HPDE6-E6E7 (cell line): Measurements from ENCODE around the gene ZNF672.
"Not testable (repeated sequence)": the region's sequence is repeated elsewhere in the genome, so short reads cannot be mapped to it uniquely, and the experiment has no call there.

Experiments
- DNase-seq: peaks from one replicate; pipeline ENCODE4 v3.0.0; 2011; ENCODE audit warnings: missing footprints; ENCODE audit errors: extremely low spot score

Gene ZNF672

DNA sequence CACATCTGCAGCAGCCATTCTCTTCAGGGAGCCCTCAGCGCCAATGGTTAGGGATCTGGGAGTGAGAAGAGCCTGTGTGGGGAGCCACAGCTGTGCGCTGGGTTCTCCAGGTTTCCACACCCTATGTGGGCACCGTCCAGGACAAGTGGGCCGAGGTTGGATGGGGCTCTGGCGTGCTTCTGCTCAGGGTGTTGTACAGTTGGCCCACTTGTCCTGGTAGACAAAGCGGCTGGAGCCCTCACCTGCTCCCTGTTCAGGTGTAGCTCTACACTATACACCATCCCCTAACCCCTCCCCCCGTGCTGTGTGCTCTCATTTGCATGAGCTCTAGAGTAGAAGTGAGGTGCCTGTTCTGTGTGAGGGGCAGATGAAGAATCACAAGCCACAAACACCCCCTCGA, 24.5 kb upstream of the ZNF672 start:
- no peak for DNase-seq

DNA sequence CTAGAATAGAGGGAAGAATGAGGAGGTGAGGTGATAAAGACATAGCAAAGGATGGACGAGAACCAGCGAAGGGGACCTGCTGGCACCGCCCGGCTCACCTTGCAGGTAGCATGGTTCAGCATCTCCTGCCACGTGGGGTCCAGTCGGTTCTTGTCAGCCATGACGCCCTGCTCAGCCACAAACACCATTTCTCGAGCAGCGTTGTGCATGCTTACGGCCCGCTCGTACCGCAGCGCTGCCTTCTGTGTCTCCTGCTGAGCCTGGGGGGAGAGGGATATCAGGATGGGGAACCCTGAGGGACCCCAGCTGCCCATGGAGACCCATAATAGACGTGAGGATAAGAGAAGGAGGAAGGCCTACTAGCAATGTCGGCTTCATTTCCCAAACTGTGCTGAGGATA, 23.7 kb upstream of the ZNF672 start:
- no peak for DNase-seq

DNA sequence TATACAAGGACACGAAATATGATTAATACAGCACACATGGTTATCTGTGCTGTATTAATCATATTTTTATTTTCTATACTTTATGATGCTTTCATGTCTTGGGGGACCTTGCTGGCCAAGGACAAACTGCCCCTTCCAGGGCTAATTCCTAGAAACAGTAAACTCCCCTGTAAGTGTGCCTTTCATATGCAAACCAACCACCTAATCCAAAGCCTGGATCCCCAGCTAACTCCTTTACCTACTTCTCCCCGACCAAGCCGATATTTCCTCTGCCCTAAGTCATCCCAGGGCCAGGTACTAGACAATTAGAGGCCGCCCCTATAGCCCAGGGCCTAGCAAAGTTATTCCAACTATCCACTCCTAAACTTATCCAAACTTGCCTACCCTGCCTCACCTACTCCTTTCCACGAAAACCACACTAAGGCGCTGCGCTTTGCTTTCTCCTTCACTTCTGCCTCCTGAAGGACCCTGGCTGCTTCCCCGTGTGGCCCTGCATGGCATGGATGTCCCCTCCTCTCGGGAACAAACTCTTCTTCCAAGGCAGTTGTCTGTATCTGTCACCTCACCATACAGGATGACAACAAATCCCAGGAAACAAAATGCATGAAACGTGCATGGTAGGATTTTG, 22.5 kb upstream of the ZNF672 start:
- DNase-seq, result no peak

DNA sequence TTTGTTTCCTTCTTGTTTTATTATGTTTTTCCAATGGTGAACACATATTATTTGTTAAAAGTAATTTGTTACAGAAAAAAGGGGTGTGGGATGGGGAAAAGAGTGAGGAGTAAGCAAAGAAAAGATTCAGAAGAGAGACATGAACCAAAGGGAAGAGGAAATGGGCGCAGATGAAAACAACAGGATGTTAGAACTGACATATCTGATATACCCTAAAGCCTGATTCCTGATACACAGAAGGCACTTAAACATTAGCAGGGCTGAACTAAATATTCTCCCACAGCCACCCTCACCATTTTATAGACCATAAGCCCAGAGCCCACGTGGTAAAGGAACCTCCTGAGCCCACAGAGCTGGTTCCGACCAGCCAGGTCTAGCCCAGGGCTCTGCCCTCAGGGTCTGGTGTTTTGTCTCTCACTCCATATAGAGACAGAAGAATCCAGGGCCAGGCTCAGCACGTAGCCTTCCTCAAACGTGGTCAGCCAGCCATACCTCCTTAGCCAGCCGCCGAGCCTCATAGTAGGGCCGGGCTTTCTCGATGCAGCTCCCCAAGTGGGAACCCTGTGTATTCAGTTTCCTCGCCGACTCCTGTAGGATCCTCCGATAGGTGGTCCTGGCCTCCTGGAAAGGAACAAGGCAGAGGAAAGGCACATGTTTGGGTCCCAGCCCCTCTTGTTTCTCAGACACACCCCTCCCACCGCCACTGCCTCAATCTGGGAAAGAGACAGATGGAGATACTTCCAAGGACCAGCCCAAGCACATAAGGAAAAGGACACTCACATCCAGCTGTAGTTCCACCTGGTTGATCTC, 21.8 kb upstream of the ZNF672 start:
- DNase-seq, result no peak

DNA sequence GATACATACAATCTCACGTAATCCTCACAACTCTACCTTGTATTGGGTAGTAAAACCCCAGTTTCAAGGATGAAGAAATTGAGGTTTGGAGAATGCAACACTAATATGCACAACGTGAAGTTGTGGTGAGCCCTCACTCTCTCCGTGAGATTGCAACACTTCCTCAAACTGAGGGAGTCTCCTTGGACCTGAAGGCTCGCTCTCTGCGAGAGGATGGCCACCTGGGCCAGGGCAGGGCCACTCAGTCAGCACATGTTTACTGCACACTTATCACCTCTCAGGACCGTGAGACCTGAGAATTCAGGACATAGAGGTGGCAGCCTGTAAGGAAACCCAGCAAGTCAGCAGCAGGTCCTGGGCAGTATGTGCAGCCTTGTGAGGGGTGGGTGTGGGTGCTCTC, 21.0 kb upstream of the ZNF672 start:
- no peak for DNase-seq

DNA sequence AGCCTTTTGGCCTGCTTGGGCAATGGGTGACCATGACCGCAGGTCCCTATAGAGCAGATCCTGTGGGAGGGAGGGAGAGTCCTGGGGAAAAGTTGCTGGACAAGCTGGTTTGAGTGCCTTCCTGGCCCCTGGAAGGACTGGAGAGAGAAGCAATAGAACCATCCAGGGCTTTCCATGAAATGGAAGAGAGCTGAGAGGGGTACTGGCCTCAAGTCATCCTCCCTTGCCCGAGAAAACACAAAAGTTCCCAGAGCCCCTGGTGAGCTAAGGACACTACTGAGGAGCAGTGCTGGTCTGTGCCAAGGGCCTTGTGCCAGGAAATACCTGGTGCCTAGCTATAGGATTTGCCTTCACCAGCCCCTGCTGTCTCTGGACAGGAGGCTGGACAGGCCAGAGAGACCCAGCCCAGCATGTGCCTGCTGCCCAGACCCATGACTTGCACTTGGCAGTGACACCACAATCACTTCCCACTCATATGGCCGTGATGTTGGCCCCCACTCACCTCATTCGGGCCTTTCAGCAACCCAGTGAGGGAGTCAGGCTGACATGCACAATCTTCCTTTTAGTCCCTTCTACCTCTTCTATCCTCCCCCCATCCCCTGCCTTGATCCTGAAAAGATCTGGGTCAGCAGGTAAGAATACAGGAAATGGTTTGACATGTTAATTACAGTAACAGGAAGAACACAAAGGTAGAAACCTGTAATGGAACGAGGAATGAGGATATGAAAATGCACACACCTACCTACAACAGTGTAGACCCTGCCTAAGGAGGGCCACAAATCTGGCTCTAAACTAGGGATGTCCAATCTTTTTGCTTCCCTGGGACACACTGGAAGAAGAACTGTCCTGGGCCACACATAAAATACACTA, 19.3 kb upstream of the ZNF672 start:
- DNase-seq, result no peak

DNA sequence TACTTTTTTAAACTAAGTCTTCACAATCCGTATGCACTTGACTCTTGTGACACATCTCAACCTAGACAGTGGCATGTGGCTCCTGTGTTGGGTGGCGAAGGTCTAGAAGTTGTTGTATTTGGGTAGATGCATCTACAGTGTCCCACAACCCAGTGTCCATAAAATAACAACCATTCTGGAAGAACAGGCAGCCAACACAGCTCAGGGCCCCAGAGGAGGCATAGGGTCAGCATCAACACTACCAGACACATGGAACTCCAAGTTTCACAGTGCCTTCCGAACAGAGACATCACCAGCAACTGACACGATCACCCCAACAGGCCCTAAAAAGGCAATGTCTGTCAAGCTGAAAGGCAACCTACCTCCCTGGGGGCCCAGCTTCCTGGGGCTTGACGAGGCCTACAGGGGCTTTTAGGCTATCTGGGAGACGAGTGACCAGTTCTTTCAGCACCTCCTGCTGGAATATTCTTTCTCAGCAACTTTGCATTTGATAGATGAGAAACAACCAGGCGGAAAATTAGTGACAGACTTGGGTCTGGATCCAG, 17.9 kb upstream of the ZNF672 start:
- no peak for DNase-seq

DNA sequence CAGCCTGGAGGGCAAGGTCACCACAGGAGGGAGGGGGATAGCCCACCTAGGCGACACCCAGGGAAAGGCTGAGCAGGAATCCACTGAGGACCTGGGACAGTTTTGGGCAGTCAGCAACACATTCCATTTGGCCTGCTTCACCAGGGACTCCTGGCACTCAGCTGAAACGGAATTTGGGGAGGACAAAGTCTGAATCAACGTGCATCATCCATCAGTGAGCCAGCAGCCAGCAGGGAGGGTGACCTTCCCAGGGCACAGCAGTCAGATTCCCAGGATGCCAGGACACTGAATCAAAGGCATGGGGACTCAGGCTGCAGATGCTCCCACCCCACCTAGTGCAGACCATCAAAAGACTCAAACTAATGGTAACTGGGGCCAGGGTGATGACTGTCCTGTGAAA, 16.9 kb upstream of the ZNF672 start:
- no peak for DNase-seq

DNA sequence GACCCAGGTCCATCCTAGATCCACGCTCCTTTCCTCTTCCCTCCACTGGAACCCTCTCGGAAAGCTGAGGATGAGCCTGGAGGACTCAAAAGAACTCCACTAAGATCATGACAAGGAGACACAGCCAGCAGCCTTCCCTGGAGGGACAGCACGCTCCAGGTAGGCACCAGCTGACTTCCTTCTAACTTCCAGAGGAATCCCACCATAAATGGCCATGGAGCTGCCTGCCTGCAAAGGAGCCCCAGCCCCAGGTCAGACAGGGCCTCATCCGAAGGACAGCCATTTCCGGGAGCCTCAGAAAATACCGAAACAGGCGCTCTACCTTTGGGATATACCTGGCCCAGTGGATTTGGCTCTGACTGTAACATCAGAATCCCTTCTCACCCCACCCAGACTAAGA, 16.4 kb upstream of the ZNF672 start:
- no peak for DNase-seq

DNA sequence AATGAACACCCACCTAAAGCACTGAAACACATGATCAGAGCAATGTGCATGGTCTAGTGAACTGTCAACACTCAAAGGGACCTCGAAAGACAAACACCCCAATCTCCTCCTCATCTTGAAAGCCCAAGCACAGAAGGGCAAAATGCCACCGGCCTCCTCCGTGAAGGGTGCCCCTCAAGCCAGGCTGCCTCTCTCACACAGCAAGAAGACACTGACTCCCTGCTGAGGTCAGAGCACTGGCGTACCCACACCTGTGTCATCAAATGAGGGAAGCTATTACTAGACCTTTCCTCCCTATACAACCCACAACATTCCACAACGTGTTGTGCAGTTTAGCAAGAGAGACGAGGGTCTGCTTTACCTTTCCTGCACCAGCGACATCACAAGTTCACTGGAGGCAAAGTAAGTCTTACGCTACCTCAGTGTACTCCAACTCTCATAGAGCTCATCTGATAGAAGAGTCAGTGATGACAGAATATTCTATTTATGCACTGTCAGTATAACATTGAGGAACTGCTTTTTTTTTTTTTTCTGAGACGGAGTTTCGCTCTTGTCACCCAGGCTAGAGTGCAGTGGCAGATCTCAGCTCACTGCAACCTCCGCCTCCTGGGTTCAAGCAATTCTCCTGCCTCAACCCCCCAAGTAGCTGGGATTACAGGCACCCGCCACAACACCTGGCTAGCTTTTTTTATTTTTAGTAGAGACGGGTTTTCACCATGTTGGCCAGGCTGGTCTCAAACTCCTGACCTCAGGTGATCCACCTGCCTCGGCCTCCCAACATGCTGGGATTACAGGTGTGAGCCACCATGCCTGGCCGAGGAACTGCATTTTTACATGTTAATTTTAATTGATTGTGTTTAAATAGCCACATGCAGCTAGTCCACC, 15.6 kb upstream of the ZNF672 start:
- DNase-seq, result no peak

DNA sequence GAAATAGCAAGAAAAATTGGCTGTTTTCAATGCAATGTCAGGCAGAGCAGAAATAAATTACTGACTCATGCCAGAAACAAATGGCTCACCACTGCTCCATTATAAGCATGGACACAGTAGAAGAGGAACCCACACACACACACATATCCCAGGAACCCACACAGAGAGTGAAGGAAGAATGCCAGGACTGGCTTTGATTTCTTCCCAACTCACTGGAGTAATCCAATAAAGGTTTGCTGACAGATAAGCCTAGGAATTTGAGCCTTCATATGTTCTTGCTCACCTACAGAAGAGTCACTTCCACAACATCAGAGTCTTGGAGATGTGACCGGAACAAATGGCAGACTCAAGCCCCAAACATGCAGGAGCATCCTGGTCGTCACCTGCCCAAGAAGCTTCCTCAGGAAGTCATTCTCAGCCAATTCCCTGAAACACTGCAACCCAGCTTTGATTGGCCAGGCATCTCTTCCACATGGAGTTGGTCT, 14.5 kb upstream of the ZNF672 start:
- no peak for DNase-seq

DNA sequence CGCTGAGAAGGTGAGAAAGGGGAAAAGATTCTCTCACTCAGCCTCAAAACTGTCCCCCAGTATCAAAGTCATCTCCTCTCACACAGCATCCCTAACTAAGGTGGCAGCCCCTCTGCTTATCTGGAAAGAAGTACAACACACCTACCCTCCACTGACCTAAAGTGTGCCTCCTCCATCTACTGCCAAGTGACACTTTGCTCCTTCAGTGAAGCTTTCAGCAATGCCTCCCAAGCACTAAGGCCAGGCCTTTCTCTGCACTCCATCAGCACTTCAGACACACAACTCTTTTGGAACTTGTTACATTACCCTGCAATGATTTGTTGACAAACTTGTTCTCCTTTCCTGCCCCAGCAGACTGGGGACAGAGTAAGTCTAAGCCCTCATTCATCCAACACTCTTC, 13.7 kb upstream of the ZNF672 start:
- no peak for DNase-seq

DNA sequence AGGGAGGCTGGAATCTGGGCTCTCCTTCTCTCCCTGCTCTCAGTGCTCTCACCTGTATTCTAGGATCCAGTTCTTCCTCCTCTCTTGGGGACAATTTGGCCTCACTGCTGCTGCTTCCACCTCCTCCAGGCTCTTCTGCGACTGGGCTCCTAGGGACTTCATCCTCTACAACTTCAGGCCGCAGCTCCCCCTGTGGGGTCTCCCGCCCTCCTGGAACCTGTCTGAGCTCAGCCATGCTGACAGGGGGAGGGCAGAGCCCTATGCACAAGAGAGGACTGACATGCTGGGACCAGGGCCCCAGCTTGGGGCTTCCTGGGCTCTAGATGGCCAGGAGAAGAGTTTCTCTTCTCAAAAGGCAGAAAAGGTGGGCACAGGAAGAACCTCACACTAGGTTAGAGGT, 13.3 kb upstream of the ZNF672 start:
- DNase-seq, result no peak

DNA sequence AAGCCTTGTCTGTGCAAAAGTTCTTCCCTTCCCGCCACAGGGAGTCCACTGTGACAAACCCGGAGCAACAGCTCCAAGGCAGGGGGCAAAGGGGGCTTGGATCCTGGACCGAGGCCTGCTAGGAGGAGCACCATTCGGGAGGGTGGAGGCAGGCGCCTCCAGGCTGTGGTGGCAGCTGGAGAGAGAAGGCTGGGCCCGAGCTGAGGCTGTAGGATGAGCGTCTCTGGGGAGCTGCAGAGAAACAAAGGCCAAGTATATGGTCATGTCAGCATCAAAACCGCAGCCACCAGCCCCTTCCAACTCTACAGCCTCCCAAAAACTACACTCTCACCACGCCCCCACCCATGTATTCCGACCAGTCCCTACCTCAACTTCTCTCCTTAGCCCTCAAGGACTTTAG, 12.9 kb upstream of the ZNF672 start:
- DNase-seq, result no peak

DNA sequence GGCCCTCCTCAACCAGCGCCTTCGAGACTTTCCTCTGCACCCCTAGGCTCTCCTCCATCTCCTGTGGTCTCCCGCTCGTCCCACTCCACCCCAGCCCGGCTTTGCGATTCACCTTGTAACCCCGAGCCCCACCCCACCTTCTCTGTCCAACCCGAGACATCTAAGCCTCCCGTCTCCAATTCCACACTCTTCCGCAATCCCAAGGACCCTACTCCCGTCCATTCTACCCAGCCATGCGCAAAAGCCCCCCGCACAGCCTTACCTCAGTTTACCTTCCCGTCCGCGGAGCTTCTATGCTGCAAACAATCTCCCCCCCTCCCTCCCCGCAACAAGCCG, 12.5 kb upstream of the ZNF672 start:
- no peak for DNase-seq

DNA sequence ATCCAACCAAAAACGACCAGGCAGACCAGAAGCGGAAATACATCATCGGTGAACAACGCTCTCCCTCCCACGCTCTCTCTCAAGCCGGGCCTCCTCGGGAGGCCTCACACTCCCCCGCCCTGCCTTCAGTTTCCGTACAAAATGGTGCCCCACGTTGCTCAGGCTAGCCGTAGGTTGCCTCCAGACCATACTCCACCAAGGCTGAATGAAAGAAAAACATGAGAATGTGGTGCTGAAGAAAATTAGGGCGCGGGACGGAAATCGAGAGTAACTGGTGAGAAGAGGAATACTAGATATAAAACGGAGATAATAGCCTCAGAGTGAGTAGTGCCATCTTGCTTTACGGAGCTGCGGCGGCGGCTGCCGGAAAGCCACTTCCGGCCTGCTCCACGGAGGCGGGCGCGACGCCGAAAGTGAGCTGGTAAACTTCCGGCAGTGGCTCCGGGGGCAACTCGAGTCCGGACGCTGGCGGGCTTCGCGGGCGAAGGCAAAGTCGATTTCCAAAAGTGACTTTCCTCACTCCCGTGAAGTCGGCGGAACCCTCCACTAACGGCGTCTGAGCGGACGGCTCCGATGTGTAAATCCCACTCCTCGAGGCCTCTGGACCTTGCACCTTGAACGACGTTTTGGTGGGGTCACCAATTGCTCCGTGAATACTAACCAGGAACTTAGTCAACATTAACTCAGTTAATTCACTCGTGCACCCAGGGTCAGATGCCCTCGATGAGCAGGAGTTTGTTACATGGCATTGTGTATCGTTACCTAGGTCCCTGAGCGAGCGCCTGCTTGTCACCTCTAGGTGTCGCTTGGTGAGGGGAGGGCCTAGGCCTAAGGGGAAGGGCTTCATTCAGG, 11.9 kb upstream of the ZNF672 start, which contains the start of gene SH3BP5L:
SH3BP5L (minus strand) TSS at position 7 of the 852 bp plus-strand sequence. CDS start 980 bp downstream, outside the sequence.
- peak; percentile 99 for DNase-seq

DNA sequence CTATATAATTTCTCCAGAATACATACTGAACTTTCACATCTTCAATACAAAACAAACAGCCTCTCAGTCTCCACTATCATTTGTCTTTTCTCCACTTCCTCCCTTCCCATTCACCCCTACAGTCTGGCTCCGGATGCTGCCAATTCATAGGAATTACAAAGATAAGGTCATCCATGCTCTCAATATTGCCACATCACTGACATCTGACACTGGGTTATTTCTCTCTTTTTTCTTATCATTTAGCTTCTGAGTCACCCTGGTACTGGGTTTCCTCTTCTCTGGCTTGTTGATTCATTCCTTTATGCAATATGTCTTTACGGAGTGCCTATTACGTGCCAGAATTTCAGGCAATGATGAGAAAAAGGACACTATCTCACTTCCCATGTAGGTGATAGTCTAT, 9.2 kb upstream of the ZNF672 start:
- peak; percentile 61 for DNase-seq

DNA sequence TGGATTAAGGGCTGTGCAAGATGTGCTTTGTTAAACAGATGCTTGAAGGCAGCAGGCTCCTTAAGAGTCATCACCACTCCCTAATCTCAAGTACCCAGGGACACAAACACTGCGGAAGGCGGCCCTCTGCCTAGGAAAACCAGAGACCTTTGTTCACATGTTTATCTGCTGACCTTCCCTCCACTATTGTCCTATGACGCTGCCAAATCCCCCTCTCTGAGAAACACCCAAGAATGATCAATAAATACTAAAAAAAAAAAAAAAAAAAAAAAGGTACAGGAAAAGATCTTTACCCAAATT, 7.4 kb upstream of the ZNF672 start:
- not testable (repeated sequence) for DNase-seq

DNA sequence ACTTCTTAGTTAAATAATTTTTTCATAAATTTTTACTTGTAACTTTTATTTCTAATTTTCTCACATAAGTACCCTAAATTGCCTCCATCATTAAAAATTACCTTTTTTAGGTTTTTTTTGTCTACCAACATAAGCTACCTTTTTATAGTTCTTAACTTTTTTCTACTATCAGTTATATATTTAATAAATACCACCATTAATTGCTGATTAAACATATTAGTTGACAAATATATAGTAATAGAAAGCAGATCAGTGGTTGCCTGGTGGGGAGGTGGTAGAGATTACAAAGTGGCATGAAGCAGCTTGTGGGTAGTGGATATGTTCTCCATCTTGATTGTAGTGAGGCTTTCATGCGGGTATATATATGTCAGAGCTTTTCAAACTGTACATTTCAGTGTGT, 6.2 kb upstream of the ZNF672 start:
- DNase-seq, result no peak

DNA sequence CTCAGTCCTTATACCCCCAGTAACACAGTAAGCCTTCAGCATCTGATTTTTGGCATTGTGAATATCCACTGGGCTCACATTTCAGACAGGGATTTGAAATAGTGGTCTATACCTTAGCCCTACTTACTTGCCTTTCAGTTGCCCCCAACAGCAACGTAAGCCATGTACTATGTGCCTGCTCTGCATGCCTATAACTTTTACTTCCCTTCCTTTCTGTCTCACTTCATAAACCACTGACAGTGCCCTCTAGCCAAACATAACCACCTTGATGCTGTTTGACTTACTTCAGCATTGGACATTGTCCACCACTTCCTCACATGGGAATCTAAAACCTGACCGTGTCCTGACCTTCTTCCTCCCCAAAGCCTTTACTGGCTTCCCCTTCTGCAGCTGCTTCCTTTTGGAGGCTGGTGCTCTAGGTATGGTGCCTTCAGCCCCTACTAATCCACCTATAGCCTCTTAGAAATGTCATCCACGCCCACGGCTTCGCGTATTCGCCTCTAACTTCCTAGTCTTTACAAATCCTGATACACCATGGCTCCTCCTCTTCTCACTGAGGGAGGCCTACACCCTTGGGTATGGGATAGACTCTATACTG, 3.6 kb upstream of the ZNF672 start:
- DNase-seq, result no peak
